MCF 10A (cell line): ENCODE measurements around the gene EPHB3. TPM values are rescaled to one million over a fixed set of nuclear protein-coding genes. Genes with fewer than 3 reads are reported as not detected.

ENCODE experiments used
- BruUV-seq: library from RNA; stranded (reverse); fragments of 400-500 nt; replicated peaks from 2 replicates; lab custom pipeline; 2021; lab: Mats Ljungman, UMichigan
- CTCF ChIA-PET: fragments of 300-600 bp; sonication (Branson Sonifier 250); formaldehyde crosslinking; extraction: SDS; loops from one replicate; lab custom pipeline; 2021; ENCODE audit warnings: antibody characterized with exemption, inconsistent platforms; lab: Yijun Ruan, JAX
- POLR2A ChIA-PET: fragments of 300-600, 350-650 bp; sonication (Branson Sonifier 250); formaldehyde crosslinking; extraction: SDS; loops from one replicate; lab custom pipeline; 2020; ENCODE audit warnings: antibody characterized with exemption, inconsistent platforms; lab: Yijun Ruan, JAX
- DNase-seq: peaks from one replicate; pipeline ENCODE4 v3.0.0-alpha.2; 2018; ENCODE audit not compliant: unreplicated experiment
- H3K27ac Mint-ChIP-seq: one replicate; pipeline ENCODE4 v1.8.0; 2022; ENCODE audit warnings: mild to moderate bottlenecking, low read depth, mixed read lengths; ENCODE audit not compliant: unreplicated experiment
- H3K27me3 Mint-ChIP-seq: one replicate; pipeline ENCODE4 v1.8.0; 2022; ENCODE audit warnings: mixed read lengths; ENCODE audit not compliant: insufficient read depth, unreplicated experiment
- H3K36me3 Mint-ChIP-seq: one replicate; pipeline ENCODE4 v1.8.0; 2022; ENCODE audit warnings: mild to moderate bottlenecking, moderate library complexity, mixed read lengths; ENCODE audit not compliant: insufficient read depth, unreplicated experiment
- H3K4me1 Mint-ChIP-seq: one replicate; pipeline ENCODE4 v1.8.0; 2022; ENCODE audit warnings: mixed read lengths; ENCODE audit not compliant: insufficient read depth, unreplicated experiment
- H3K4me3 Mint-ChIP-seq: one replicate; pipeline ENCODE4 v1.8.0; 2022; ENCODE audit warnings: mild to moderate bottlenecking, moderate library complexity, mixed read lengths; ENCODE audit not compliant: unreplicated experiment
- H3K9me3 Mint-ChIP-seq: one replicate; pipeline ENCODE4 v1.8.0; 2022; ENCODE audit warnings: mixed read lengths; ENCODE audit not compliant: unreplicated experiment
- CTCF ChIP-seq: fragments of 200-600 bp; IDR thresholded peaks from one replicate; pipeline ENCODE4 v1.8.0; 2022; ENCODE audit warnings: antibody characterized with exemption, mild to moderate bottlenecking; ENCODE audit not compliant: unreplicated experiment
- intact Hi-C: fragments of 100-400 bp; cut with micrococcal nuclease; formaldehyde crosslinking; loops from 2 replicates; pipeline ENCODE4 v1.14.1; 2022
- total RNA-seq: library from RNA; stranded (reverse); gene quantifications from 2 replicates; pipeline ENCODE4 v1.2.3, GENCODE V29; 2022

EPHB3 gene
- total RNA-seq, 1 experiment from 2014 or later = 4.0 TPM

- intact Hi-C loops = no loop called here
- no peaks in the 10 kb centered on the region for H3K27me3 Mint-ChIP-seq
- H3K9me3 Mint-ChIP-seq = no peaks in the 10 kb centered on the region
- CTCF ChIA-PET = interaction anchor here (0.6 to 4.1 kb wide), 4 partner anchors 172 to 238 kb away, joined by 3 to 33 read pairs (median 4); no protein-coding TSS in a partner anchor
- H3K27ac Mint-ChIP-seq = no peak overlapping the region
- DNase-seq = no peak
- BruUV-seq = no TSS peak
- H3K4me1 Mint-ChIP-seq = peaks cover 53% of the 10 kb centered on the region
- H3K36me3 Mint-ChIP-seq = no peaks in the 10 kb centered on the region
- H3K4me3 Mint-ChIP-seq = peak overlapping the region; percentile 83
- TF ChIP-seq CTCF = no peak
- POLR2A ChIA-PET = interaction anchor here (1.0 to 5.8 kb wide), 11 partner anchors 37 to 250 kb away, joined by 3 to 85 read pairs (median 19); no protein-coding TSS in a partner anchor
Measured at GRCh38 chr3:184563561-184563925, 2.0 kb downstream of the EPHB3 start.

- intact Hi-C loops = no loop called here
- Mint-ChIP-seq H3K9me3 (no peaks in the 10 kb centered on the region), H3K4me3 (peak overlapping the region; percentile 83), H3K4me1 (peaks cover 53% of the 10 kb centered on the region), H3K27ac (no peak overlapping the region), H3K27me3 (no peaks in the 10 kb centered on the region), H3K36me3 (no peaks in the 10 kb centered on the region)
- ChIA-PET CTCF (interaction anchor here (0.5 to 4.1 kb wide), 11 partner anchors 102 to 439 kb away, joined by 3 to 33 read pairs (median 3); no protein-coding TSS in a partner anchor), POLR2A (interaction anchor here (1.0 to 5.8 kb wide), 12 partner anchors 37 to 214 kb away, joined by 3 to 74 read pairs (median 6); no protein-coding TSS in a partner anchor)
- no peak for TF ChIP-seq CTCF
- DNase-seq = no peak
- no TSS peak for BruUV-seq
Measured at GRCh38 chr3:184563941-184564684, 2.5 kb downstream of the EPHB3 start.

- DNase-seq = no peak
- ChIA-PET CTCF (interaction anchor here (0.5 to 4.1 kb wide), 13 partner anchors 36 to 266 kb away, joined by 3 to 33 read pairs (median 4); no protein-coding TSS in a partner anchor), POLR2A (interaction anchor here (0.5 to 5.8 kb wide), 19 partner anchors 36 to 240 kb away, joined by 3 to 74 read pairs (median 5); no protein-coding TSS in a partner anchor)
- peak overlapping the region; percentile 59 for H3K4me3 Mint-ChIP-seq
- peak overlapping the region; percentile 90 for H3K27ac Mint-ChIP-seq
- TF ChIP-seq CTCF = no peak
- no TSS peak for BruUV-seq
- intact Hi-C loops = no loop called here
- no peaks in the 10 kb centered on the region for H3K27me3 Mint-ChIP-seq
- no peaks in the 10 kb centered on the region for H3K36me3 Mint-ChIP-seq
- no peaks in the 10 kb centered on the region for H3K9me3 Mint-ChIP-seq
- peaks cover 53% of the 10 kb centered on the region for H3K4me1 Mint-ChIP-seq
Measured at GRCh38 chr3:184564685-184565385, 3.2 kb downstream of the EPHB3 start.
